Right forelimb (tissue), 1 donor: ENCODE measurements around the gene LFNG.

Experiments
- DNase-seq: peaks from one replicate; pipeline ENCODE4 v3.0.0-alpha.2; 2018

The LFNG gene

GRCh38 chr7:2504128-2504888 lies 15.3 kb upstream of the LFNG start:
- DNase-seq = no peak

DNA sequence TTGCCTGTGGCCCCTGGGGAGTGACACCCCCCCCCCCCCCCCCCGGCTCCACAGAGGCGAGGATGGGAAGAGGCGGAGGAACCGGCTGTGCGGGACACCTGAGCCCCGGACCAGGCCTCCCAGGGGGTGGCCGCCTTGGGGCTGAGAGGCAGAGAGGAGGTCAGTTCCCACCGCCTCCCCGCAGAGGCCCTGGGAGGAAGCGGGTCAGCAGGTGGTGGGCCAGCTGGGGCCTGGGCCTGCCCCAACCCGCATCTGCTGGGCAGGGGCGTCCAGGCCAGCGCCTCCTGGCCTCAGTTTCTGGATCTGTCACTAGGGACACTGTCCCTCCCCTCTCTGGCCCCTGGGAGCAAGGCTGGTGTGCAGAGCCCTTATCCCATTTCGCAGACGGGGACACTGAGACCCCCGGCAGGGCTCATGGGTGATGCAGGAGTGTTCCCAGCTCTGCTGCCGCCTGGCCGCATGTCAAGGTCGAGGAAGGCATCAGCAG lies 14.6 kb upstream of the LFNG start:
- DNase-seq = no peak

DNA sequence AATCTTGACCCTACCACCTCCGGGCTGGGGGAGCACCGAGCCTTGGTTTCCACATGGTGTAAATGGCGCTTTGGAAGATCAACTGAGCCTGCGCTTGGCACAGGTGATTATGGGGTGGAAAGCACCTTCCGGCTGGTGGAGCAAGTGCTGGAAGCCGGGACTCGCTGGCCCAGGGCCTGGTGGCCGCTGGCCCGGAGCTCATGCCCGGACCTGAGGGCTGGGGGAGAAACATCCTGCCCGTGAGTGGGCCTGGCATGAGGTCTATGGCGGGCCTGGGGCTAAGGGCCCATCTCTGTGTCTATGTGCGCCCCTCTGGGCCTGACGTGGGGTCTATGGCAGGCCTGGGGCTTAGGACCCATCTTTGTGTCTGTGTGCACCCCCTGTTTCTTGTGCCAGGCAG lies 14.2 kb upstream of the LFNG start:
- no peak for DNase-seq

DNA sequence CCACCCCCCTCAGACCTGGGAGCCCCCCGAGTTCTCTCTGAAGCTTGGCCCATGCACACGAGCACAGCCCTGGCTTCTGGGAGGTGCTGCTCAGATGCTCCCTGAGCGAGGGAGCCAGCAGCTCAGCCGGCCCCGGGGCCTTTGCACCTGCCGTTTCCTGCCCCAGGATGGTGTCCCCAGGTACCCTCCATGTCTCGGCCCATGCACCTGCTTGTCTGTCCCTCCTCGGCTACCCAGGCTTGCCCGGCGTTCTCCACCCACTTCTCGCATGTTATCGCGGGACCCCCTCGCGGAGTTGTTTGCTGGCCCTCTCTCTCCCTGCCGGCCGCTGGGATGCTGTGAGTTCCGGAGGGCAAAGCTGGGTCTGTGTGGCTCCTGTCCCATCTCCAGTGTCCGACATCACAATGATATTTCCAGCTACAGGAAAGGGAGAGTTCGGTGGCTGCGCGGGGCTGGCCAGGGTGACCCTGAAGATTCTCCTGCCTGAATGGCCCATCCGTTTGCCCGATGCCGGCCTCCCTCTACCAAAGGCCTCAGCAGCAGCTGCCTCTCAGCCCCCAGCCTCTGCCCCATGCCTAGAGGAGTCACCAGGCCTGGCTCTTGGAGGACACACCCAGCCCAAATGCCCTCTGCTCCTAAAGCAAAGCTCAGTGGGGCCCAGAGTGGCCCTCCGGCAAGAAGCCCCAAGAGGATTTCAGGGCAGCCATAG lies 12.2 kb upstream of the LFNG start:
- DNase-seq = no peak

- no peak for DNase-seq
Measured at GRCh38 chr7:2507917-2508306, 11.7 kb upstream of the LFNG start.

DNA sequence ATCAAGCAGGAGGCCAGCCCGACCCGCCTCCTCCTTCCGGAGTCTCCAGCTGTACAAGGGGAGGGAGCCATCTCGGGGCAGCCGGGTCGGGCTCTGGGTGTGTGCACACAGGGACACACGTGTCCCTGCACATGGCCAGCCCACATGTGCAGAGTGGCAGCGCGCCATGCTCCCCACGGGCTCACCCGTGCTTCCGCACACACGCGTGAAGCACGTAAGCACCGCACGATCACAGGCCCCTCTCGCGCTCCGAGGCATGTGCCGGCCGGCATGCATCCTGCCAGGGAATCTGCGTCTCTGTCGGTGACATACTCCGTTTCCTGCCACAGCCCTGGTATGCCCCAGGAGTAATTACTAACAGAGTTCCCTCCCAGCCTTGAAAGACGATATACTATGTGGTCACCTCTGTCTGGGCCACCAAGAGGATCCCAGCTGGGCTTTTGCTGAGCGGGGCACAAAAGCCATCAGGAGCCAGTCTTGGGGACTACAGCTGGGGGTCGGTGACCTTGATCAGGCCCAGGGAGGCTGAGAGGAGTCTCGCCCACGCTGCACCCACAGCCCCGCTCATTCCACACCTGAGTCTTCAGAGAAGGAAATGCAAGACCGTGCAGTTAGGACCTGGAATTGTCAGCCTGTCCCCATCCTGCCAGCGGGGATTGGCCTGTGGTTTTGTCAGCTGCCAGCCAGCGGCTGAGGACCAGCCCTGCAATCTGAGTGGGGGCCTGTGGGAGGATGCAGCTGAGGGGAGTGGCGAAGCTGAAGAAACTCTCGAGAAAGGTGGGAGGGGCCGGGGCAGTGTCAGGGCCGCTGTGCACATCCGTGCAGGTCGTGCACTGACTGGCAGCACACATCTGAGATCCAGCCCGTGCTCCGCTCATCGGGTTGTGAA lies 11.0 kb upstream of the LFNG start:
- DNase-seq = no peak

DNA sequence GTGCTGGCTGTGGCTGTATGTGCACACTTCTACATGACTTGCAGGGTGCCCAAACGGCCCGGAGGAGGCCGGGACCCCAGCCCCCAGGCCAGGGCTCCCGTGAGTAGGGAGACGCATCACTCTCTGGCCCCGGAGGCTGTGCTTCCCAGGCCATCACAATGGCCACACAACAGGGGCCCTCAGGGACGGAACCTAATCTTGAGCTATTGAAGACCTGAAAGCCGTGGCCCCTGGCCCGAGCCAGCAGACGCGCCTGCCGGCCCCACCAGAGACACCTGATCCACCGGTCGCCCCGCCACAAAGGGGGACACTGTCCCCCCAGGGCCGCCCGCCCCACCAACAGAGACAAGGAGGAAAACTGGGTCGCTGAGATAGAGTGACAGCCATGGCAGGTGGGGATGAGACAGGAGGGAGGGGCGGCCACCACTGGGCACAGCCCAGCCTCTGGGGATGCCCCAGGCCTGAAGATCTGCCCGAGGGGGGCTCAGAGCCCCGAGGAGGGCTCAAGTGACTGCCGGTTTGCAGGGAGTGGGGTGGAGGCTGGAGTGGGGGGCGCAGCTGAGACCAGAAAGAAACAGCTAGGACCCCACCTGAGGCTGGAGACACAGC lies 10.2 kb upstream of the LFNG start:
- no peak for DNase-seq

- DNase-seq = no peak
Measured at GRCh38 chr7:2510130-2510776, 9.3 kb upstream of the LFNG start.

DNA sequence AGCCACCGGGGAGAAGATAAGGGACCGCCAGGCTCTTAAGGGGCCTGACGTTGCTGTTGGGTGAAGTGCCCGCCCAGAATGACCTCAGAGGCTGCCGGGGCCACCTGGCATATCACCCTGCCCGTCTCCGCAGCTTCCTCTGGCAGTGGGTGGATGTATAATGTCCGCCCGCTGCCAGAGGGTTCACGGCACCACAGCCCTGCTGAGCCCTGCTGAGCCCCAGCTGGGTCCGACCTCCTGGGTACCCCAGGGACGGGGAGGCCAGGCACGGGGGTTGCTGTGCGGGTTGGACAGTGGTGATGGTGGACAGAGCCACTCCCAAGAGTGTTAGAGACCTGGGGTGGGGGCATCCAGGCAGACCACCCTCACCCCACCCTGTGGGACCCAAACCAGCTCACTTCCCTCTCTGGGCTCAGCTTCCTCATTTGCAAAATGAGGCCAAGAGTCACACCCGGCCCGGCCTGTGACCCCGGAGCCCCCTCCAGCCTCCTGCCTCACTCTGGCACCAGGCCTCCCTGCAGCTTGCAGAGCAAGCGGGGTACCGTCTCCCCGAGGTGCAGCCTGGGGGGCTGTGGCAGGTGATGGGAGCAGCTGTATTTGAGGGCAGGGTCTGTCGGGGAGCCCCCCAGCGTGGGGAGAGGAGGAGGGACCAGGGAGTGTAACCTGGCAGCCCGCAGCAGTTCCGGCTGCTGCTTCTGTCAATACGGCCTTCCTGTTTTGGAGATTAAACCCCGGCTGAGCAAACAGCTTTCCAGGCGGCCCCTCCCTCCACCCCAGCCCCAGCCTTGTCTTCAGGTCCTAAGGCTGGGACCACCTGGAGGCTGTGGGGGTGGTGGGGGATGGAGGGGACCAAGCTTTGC lies 8.4 kb upstream of the LFNG start:
- DNase-seq = no peak

DNA sequence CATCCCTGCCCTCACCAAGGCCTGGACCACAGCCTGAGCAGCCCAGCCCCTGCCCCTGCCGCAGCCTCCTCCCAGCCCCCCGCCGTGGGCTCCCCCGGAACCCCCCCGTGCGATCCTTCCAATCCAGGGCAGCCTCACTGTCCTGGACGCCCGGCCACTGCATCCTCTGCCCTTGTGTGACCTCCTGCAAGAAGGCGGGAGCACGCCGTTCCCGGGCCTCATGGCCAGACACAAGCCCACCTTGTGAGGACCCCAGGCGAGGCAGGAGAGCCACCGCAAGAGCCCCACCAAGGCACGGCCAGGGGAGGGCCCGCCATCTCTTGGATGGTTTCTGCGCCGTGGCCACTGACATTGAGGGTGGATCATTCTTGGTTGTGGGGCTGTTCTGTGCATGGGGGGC lies 7.8 kb upstream of the LFNG start:
- no peak for DNase-seq

DNA sequence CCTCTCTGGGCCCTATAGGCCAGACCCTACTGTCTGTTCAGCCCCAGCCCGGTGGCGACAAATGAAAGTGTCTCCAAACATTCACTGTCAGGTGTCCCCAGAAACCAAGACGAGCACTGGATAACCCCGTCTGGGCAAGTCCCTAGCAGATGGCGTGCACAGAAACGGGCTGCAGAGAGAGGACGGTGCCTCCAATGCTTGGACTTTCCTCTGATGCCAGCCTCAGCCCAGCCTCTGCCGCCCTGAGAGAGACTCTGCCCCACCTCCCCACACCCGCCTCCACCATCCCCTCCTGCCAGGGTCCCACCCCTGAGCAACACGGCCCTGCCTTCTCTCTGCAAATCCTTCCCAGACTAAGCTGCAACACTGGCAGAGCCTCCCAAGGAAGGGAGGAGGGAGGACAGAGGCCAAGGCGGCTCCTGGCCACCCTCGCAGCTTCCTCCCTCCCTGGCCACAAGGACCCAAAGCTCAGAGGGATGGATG lies 7.4 kb upstream of the LFNG start:
- no peak for DNase-seq

DNA sequence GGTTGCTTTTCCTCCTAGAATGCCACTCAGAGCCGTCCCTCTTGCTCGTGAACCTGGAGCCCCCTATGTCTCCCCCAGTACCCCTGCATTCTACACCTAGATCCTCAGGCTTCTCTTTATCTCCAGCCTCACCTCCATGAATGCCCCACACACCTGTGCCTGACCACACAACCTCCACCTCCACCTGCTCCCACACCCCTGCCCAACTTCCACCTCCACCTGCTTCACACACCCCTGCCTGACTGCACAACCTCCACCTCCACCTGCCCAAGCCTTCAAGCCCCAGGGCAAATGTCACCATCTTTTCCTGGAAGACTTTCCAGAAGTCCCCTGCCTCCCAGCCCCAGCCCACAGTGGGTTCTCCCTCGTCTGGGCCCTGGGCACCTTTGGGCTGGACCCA lies 6.9 kb upstream of the LFNG start:
- DNase-seq = no peak

DNA sequence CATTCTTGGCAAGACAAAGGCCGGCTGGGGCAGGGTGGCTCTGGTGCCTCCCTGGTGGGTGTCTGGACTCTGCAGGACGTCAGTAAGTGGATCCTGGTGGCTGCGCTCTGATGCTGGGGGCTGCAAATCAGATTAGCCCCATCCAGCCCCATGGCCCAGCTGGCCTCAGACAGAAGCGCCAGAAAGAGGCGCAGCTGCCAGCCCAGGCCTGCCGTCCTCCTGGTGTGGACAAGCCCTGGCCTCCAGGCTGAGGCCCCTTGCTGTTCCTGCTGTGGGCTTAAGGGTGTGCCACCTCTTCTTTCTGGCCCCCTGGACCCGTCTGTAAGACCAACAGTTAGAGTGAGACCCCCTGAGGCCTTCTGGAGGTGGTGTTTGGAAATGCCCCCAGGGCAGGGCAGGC lies 5.9 kb upstream of the LFNG start:
- no peak for DNase-seq

- DNase-seq = no peak
Measured at GRCh38 chr7:2514473-2515423, 4.8 kb upstream of the LFNG start.

GRCh38 chr7:2515424-2516193 lies 4.0 kb upstream of the LFNG start:
- no peak for DNase-seq

DNA sequence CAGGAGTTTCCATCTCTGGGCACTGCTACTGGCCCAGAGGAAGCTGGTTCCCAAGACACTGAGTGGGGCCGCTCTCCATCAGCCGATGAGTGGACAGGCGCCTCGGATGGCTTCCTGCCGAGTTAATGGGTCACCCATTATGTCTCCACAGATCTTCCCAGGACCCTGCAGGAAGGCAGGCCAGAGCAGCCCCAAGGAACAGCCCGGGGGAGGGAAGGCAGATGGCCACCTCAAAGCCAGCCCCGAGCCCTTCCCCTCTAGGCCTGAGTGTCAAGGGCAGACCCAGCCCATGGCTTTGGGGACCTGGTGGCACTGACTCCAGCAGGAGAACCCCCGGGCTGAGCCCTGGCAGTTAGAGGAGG lies 3.4 kb upstream of the LFNG start:
- no peak for DNase-seq

DNA sequence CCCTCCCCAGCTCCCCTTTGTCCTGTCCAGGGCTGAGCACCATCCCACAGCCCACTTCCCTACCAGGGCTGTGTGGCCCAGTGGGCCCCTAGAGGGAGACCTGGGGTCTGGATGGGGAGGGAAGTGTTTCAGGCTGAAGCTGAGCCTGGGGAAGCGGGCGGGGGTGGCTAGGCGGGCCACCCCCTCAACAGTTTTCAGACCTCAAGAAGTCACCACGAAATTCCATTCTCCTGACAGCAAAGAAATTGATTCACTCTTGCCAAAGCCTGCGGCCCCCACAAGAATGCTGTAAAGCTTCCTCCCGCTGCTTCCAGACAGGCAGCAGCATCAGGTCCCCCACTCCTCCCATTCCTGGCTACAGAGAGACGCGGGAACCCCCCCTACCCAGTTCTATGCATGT lies 2.5 kb upstream of the LFNG start:
- peak; percentile 77 for DNase-seq

DNA sequence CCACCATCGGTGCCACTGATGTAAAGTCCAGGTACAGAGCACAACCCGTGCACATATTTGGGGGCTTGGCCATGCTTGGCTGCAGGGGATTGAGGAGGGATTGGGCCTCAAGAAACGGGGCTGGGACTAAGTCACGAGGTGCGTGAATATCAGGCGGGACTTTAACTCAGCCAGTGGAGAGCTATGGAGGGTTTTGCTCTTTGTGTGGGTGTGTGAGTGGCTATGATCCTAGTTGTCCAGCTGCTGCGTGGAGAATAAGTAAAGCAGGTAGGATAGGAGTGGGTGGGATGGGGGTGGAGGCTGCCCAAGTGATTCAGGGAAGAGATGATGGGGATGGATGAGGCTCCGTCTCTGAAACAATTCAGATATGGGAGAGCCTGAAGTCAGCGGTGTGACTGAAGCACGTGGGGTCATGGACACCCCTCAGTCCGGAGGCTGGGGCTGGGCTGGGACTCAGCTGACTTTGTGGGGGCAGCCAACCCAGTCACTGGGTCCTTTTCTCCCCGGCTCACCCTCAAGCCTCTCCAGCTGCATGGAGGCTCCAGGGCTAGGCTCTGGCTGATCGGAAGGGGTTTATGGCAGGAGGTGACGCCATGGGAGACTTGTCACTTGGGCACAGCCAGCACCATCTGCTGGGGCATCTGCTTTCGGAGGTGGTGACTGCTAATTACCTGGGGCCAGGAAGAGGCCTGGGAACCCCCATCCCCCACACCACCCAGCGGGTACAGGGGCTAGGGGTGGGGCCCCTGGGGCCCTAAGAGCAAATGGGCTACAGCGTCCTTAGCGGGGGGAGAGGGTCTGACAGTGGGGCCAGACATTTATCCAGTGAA lies 1.7 kb upstream of the LFNG start:
- DNase-seq = no peak

DNA sequence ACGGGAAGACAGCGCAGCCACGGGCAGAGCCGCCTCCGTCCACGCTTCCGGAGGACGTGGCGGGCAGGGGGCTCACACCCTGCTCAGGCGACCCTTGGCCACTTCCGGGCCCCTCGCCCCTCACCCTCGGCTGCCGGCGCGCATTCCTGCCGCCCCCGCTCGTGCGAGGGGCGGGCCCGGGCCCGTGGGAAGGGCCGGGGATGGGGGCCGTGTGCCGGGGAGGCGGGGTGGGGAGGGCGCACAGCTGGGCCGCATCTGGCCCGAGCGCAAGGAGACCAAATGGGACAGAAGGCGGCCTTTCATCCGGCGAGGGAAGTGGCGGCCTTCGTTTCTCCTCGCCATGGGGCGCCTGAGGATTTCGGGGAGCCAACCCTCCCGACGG lies 846 bp upstream of the LFNG start:
- DNase-seq = no peak
